Loucy (cell line): ENCODE data around the gene OTUD1.

Experiments
- H2AFZ ChIP-seq: fragments of 200-600 bp; sonication (generic); 2 replicates; pipeline ENCODE4 v1.6.0; 2016; ENCODE audit warnings: antibody characterized with exemption, mild to moderate bottlenecking, low read length, moderate library complexity
- H3F3A ChIP-seq: fragments of 200-600 bp; 2 replicates; pipeline ENCODE4 v1.6.0; 2016; ENCODE audit warnings: antibody characterized with exemption, low read depth, mild to moderate bottlenecking
- H3K27me3 ChIP-seq: fragments of 200-600 bp; sonication (generic); 2 replicates; pipeline ENCODE4 v1.6.1; 2014; ENCODE audit warnings: low read length, mild to moderate bottlenecking; ENCODE audit not compliant: insufficient read depth, poor library complexity, severe bottlenecking
- H3K36me3 ChIP-seq: fragments of 200-600 bp; sonication (generic); 2 replicates; pipeline ENCODE4 v1.6.1; 2016; ENCODE audit warnings: low read length; ENCODE audit not compliant: insufficient read depth
- H3K4me1 ChIP-seq: fragments of 200-600 bp; sonication (generic); 2 replicates; pipeline ENCODE4 v1.5.1; 2014; ENCODE audit warnings: low read length, mild to moderate bottlenecking; ENCODE audit not compliant: insufficient read depth, poor library complexity, severe bottlenecking
- H3K4me2 ChIP-seq: fragments of 200-600 bp; sonication (generic); 2 replicates; pipeline ENCODE4 v1.6.0; 2014; ENCODE audit warnings: antibody characterized with exemption, low read length, low read depth, mild to moderate bottlenecking; ENCODE audit not compliant: poor library complexity, severe bottlenecking
- H3K4me3 ChIP-seq: fragments of 200-600 bp; sonication (generic); 2 replicates; pipeline ENCODE4 v1.5.1; 2014; ENCODE audit warnings: low read length, mild to moderate bottlenecking, mixed read lengths; ENCODE audit not compliant: poor library complexity, severe bottlenecking
- H3K79me2 ChIP-seq: fragments of 200-600 bp; sonication (generic); 2 replicates; pipeline ENCODE4 v1.6.1; 2014; ENCODE audit warnings: low read length; ENCODE audit not compliant: insufficient read depth
- H3K9ac ChIP-seq: fragments of 200-600 bp; sonication (generic); 2 replicates; pipeline ENCODE4 v1.6.0; 2014; ENCODE audit warnings: mild to moderate bottlenecking, low read depth, low read length, moderate library complexity; ENCODE audit not compliant: poor library complexity, severe bottlenecking
- H3K9me2 ChIP-seq: fragments of 200-600 bp; sonication (generic); replicated peaks from 2 replicates; pipeline ENCODE4 v1.6.1; 2016; ENCODE audit warnings: low read depth, low read length, mixed read lengths
- H3K9me3 ChIP-seq: fragments of 200-600 bp; sonication (generic); 2 replicates; pipeline ENCODE4 v1.6.1; 2014; ENCODE audit warnings: mild to moderate bottlenecking, antibody characterized with exemption, low read length, low read depth; ENCODE audit not compliant: insufficient read depth
- H4K20me1 ChIP-seq: fragments of 200-600 bp; sonication (generic); 2 replicates; pipeline ENCODE4 v1.6.0; 2014; ENCODE audit warnings: antibody characterized with exemption, low read length, mild to moderate bottlenecking; ENCODE audit not compliant: insufficient read depth, poor library complexity, severe bottlenecking
- EZH2phosphoT487 ChIP-seq: fragments of 200-600 bp; IDR thresholded peaks from 2 replicates; pipeline ENCODE4 v1.6.1; 2018; ENCODE audit warnings: antibody characterized with exemption, mild to moderate bottlenecking, moderate library complexity, borderline replicate concordance
- TF ChIP-seq, protein P1 (sequence below): fragments of 200-600 bp; sonication (generic); conservative IDR thresholded peaks from 2 replicates; pipeline ENCODE4 v1.5.1; 2014; ENCODE audit warnings: mild to moderate bottlenecking, antibody characterized with exemption, low read length

OTUD1 gene

DNA sequence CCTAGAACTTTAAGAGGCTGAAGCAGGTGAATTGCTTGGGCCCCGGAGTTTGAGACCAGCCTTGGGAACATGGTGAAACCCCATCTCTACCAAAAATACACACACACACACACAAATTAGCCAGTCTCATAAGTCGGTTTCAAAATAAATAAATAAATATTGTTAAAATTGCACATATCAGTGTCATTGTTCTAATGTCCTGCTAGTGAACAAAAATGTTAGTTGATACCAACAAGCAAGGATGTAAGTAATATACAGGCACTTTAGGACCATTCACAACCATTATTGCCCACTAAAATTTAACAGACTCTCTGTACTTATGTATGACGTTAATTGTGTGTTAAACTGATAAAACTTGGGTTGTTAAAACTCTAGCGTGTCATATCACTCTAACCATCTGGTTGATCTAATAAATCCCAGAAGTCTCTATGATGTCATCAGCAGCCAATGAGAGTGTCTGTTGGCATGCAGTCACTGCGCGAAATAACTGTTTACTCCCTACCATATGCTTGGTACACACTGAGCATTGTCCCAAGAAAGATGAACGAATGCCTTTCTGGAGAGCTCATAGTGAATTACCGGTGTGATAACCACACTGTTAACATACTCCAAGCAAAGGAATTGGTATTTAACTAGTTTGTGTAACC, 30.4 kb upstream of the OTUD1 start:
- no peaks in the 10 kb centered on the region for H3K9me3 ChIP-seq
- H3K9me2 ChIP-seq = no peaks in the 10 kb centered on the region
- no peaks in the 10 kb centered on the region for H4K20me1 ChIP-seq
- H3K9ac ChIP-seq = no peak overlapping the region
- H3K36me3 ChIP-seq = no peaks in the 10 kb centered on the region
- no peaks in the 10 kb centered on the region for H3K4me1 ChIP-seq
- no peak overlapping the region for H3K4me3 ChIP-seq
- no peak overlapping the region for H3K4me2 ChIP-seq
- no peak for TF ChIP-seq EZH2phosphoT487
- no peaks in the 10 kb centered on the region for H3F3A ChIP-seq
- H3K27me3 ChIP-seq = no peaks in the 10 kb centered on the region
- no peaks in the 10 kb centered on the region for H3K79me2 ChIP-seq
- no peak overlapping the region for H2AFZ ChIP-seq

DNA sequence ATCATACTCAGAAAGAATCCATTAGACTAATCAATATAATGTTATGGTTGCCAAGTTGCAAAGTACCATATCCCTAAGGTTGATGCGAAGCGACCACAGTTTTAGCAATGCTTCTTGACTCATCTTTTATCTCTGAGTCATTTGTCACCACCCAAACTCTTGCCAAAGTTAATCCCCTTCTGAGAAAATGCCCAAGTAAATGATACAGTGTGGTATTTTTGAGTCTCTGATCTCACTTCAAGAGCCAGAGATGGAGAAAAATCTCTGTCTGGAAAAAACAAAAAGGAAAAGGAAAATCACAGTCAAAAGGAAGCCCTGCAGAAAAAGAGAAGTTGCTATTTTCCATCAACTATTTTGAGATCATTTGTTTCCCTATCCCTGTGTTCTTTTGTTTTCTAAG, 26.7 kb upstream of the OTUD1 start:
- Histone ChIP-seq H3K36me3 (no peaks in the 10 kb centered on the region), H3K4me3 (no peak overlapping the region), H3K9me2 (no peaks in the 10 kb centered on the region), H3K4me2 (no peak overlapping the region), H4K20me1 (no peaks in the 10 kb centered on the region), H3K27me3 (no peaks in the 10 kb centered on the region), H3K4me1 (no peaks in the 10 kb centered on the region), H3K79me2 (no peaks in the 10 kb centered on the region), H3K9me3 (no peaks in the 10 kb centered on the region), H3K9ac (no peak overlapping the region), H2AFZ (no peak overlapping the region), H3F3A (no peaks in the 10 kb centered on the region)
- TF ChIP-seq EZH2phosphoT487 = no peak
- TF ChIP-seq, protein P1, sequence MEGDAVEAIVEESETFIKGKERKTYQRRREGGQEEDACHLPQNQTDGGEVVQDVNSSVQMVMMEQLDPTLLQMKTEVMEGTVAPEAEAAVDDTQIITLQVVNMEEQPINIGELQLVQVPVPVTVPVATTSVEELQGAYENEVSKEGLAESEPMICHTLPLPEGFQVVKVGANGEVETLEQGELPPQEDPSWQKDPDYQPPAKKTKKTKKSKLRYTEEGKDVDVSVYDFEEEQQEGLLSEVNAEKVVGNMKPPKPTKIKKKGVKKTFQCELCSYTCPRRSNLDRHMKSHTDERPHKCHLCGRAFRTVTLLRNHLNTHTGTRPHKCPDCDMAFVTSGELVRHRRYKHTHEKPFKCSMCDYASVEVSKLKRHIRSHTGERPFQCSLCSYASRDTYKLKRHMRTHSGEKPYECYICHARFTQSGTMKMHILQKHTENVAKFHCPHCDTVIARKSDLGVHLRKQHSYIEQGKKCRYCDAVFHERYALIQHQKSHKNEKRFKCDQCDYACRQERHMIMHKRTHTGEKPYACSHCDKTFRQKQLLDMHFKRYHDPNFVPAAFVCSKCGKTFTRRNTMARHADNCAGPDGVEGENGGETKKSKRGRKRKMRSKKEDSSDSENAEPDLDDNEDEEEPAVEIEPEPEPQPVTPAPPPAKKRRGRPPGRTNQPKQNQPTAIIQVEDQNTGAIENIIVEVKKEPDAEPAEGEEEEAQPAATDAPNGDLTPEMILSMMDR = no peak

DNA sequence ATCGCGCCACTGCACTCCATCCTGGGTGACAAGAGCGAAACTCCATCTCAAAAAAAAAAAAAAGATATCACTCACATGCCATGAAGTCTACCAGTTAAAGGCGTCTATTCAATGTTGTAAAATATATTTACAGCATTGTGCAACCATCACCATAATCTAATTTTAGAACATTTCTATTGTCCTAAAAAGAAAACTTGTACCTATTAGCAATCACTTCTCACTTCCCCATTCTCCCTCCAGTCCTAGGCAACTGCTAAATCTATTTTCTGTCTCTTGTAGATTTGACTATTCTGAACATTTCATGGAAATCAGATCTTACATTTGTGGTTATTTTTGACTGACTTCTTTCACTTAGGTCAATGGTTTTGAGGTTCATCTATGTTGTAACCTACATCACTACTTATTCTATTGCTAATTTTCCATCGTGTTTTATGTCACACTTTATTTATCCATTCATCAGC, 25.2 kb upstream of the OTUD1 start:
- H3K9me2 ChIP-seq = no peaks in the 10 kb centered on the region
- H3K4me1 ChIP-seq = no peaks in the 10 kb centered on the region
- no peak overlapping the region for H3K9ac ChIP-seq
- no peaks in the 10 kb centered on the region for H3K27me3 ChIP-seq
- H4K20me1 ChIP-seq = no peaks in the 10 kb centered on the region
- H3K9me3 ChIP-seq = no peaks in the 10 kb centered on the region
- no peak overlapping the region for H2AFZ ChIP-seq
- no peaks in the 10 kb centered on the region for H3K79me2 ChIP-seq
- H3K4me2 ChIP-seq = no peak overlapping the region
- H3K4me3 ChIP-seq = no peak overlapping the region
- H3K36me3 ChIP-seq = no peaks in the 10 kb centered on the region
- no peak for TF ChIP-seq EZH2phosphoT487
- TF ChIP-seq, protein P1 = no peak
- H3F3A ChIP-seq = no peaks in the 10 kb centered on the region

DNA sequence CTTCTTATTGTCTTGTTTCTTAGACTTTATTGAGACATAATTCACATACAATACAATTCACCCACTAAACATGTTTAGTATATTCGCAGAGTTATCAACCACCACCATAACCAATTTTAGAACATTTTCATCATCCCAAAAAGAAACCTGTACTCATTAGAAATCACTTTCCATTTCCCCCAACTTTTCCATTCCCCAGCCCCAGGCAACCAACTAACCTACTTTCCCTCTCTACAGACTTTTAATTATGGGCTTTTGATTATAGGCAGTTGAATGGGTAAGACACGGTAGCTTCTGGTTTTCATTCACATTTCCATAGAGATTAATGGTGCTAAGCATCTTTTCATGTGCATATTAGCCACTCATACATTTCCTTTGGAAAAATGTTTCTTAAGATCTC, 24.2 kb upstream of the OTUD1 start:
- Histone ChIP-seq H3K4me2 (no peak overlapping the region), H3K9me3 (no peaks in the 10 kb centered on the region), H3K27me3 (no peaks in the 10 kb centered on the region), H3K4me1 (no peaks in the 10 kb centered on the region), H3K9ac (no peak overlapping the region), H3K4me3 (no peak overlapping the region), H3F3A (no peaks in the 10 kb centered on the region), H3K79me2 (no peaks in the 10 kb centered on the region), H4K20me1 (no peaks in the 10 kb centered on the region), H3K9me2 (no peaks in the 10 kb centered on the region), H2AFZ (no peak overlapping the region), H3K36me3 (no peaks in the 10 kb centered on the region)
- TF ChIP-seq, protein P1 = no peak
- TF ChIP-seq EZH2phosphoT487 = no peak
